GM18526 (cell line): ENCODE measurements around the gene IGFN1.

Experiments
- POLR2A ChIP-seq: IDR thresholded peaks from 3 replicates; pipeline ENCODE4 v1.6.1; 2011; ENCODE audit not compliant: insufficient read length; ENCODE audit errors: extremely low read depth

The IGFN1 gene

DNA sequence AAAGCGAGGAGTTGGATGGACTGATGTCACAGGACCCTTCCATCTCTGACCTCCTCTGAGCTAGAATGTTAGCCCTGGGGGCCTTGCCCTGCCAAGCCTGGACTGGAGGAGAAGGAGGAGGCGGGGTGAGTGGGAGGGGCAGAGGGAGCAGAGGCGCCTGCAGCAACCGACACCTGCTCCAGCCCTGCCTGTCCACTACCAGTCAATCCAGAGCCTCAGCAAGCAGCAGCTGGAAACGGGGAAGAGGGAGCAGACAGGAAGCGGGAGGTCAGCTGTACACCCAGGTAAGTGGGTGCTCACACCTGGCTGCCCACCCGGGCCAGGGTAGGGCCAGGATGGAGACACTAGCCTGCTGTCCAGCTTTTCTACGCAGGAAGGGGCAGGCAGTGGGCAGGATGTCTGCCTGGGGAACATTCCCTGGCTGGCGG lies at the start of gene IGFN1:
IGFN1 (plus strand) TSS at position 201 of the 428 bp plus-strand sequence. CDS start 2,470 bp downstream, outside the sequence.
- TF ChIP-seq POLR2A = no peak

DNA sequence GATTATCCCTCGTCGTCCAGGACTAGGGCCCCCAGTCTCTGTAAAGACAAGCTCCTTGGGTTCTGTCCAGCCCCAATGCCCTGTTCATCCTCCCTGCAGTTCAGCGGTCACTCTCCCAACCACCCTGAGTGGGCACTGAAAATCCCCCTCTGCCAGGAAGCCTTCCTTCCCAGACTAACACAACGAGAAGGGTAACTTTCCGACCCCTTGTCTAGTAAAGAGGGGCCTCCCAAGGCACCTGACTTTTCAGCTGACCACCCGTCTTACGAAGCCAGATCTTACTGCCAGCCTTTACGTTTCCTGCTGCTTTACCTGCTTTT lies 49.7 kb upstream of the IGFN1 start:
- TF ChIP-seq POLR2A = no peak

DNA sequence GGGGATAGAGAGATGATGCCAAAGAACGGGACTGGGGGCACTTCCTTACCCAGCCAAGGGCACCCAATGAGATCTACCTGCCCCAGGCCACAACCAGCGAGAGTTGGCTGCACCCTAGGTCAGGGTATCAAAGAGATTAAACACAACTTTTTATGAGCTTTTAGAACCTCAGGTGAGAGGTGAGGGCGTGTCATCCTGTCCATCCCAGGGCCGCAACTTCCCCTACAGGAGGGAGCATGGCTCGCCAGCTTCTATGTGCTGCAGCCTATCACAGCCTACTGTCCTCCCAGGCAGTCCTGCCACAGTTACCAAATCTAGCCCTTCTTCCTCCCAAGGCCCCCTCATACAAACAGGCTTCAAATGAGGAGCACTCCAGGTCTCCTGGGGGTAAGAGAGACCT lies 49.2 kb upstream of the IGFN1 start:
- no peak for TF ChIP-seq POLR2A

DNA sequence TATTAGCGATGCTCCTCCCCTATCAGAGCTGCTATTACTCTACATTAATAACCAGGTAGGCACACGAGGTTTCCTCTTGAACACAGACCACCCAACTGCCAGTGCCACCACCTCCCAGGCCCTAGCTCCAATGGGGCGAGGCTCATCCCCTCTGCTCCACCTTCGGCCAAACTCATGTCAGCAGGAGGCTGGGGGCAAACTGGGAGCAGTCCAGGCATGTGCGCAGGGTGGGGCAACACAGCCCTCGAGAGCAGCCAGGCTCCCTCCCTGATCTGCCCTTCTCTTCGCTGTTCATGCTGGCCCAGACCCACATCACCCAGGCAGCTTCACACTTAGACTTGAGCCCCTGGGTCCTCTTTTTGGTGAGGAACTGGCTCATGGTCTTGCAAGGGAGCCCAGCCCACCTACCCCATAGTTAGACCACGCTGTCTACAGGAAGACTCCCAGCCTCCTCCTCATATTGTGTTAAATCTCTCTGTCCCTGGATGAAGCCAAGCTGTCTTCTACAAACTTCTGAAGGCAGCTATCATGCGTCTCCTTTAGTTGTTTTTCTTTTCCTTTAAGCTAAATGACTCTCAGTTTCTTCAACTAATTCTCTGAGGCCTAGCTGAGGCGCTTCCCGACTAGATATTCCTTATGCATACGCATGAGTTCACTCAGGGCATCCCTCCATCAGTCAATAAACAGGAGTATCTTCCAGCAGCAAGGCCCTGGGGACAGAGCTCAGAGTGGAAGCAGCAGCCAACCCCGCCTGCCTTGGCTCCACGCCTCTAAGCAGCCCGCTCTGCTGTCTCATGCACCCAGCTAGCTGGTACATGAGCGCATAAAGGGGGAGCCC lies 48.4 kb upstream of the IGFN1 start:
- TF ChIP-seq POLR2A = no peak

DNA sequence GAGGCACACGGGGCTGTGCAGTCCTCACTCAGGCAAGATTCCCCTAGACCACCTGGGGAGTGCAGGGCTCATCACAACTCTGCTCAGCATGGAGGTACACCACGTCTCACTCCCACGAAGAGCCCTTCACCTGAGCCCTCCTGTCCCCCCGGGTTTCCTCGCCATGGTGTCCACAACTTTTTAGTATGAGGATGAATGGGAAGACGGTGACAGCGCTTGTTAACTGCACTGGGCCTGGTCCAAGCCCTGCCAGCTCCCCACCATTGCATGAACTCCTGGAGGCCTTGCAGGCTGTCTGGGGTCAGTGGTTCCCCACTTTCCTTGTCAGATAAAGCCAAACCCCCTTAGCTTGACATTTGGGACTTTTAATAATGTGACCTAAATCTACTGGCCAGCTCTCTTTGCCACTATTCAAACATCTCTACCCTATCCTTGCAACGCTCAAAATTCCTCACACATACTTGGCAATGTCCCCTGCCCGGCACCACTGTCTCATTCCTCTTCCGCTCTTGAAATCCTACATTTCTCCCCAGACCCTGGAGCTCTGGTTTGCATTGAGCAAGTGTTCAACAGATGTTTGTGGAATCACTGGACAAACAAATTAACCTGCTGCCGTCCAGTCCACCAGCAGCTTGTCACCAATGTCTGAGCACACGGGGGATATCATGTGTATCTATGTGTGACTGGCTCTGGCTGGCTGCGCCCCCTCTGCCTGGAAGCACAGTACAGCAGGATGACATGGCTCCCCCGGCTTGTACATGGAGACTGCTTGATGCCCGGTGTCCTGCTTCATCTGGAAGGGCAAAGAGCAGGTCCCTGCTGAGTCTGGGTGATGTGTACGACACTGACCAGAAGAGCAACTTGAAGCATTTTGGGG lies 47.5 kb upstream of the IGFN1 start:
- no peak for TF ChIP-seq POLR2A

DNA sequence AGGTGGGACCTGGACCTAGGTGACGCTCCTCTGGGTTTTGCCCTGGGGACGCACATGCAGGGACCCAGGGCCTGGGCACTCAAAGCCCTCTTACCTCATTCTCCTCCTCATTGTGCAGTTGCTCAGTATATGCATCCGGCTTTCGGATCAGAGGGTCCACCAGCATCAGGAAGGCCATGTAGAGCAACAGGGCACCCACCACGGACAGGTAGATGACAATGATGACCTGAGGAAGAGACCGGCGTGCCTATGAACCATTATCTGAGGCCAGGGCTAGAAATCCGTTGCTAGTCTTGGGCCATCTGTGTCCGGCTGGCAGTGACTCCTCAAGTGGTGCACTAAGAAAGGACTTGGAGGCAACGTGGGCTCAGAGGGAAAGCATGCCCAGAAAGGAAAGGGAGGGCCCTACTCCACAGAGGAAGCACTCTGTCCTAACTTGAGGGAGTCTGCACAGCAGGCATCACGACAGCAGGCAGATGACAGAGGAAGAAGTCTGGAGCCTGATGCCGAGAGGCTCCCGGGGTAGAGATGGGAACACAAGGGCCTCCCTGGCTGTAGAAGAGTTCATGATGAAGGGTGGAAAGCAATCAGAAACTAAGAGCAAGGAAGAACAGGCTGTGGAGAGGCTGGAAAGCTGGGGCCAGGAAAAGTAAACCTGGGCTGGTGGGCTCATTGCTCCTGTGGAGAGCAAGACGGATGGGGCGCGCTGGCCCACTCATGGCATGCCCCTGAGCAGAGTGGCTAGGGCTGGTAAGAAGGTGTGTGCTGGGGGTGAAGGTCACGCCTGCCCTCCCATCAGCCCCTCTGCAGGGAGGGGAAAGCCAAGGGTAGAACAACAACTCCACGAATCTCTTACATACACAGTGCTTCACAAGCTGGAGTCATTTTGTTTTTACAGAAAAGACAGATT lies 46.6 kb upstream of the IGFN1 start:
- no peak for TF ChIP-seq POLR2A

DNA sequence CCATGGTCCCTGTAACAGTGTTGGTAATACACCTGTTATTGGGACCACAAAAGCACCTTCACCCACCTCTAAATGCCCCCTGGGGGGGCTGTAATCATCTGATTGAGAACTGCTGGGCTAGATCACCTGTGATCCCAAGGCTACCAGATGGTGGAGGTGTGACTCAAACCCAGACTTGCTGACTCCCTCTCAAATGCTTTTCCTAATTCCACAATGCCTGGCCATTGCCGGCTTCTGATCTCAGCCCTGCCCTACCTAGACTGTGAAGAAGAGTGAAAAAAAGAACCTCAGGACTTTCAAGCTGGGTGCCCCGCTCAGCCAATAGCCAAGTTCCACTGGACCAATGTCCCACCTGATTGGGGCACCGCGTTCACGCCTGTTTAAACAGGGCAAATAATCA lies 45.9 kb upstream of the IGFN1 start:
- no peak for TF ChIP-seq POLR2A

DNA sequence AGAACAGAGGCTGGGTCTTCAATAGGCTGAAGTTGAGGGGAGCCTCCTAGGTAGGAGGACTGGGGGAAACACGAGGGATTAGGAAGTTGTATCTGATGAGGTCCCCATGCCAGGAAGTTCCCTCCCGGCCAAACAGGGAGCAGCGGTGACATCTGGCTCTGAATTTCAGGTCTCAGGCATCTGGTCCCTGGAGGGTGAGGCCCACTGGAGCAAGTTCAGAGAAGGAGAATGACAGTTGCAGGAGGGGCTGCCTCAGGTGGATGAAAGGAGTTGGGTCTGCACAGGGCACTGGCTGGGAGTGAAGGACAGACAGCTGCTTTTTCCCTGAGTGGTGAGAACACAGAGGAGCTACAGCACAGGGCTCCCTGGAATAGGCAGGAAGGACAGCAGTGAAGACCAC lies 45.5 kb upstream of the IGFN1 start:
- no peak for TF ChIP-seq POLR2A

DNA sequence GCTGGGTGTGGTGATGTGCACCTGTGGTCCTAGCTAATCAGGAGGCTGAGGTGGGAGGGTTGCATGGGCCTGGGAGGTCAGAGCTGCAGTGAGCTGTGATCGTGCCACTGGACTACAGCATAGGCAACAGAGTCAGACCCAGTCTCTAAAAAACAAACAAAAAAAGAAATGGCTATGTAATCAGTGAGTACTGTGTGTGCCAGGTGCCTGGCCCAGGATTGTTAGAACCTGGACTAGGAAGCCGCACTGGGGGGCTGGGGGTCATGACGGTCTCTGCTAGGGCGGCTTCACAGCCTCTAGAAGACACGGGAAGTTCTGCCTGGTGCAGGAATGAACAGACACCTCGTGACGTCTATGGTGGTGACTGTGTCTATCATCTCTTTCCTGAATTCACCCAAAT lies 44.8 kb upstream of the IGFN1 start:
- TF ChIP-seq POLR2A = no peak

DNA sequence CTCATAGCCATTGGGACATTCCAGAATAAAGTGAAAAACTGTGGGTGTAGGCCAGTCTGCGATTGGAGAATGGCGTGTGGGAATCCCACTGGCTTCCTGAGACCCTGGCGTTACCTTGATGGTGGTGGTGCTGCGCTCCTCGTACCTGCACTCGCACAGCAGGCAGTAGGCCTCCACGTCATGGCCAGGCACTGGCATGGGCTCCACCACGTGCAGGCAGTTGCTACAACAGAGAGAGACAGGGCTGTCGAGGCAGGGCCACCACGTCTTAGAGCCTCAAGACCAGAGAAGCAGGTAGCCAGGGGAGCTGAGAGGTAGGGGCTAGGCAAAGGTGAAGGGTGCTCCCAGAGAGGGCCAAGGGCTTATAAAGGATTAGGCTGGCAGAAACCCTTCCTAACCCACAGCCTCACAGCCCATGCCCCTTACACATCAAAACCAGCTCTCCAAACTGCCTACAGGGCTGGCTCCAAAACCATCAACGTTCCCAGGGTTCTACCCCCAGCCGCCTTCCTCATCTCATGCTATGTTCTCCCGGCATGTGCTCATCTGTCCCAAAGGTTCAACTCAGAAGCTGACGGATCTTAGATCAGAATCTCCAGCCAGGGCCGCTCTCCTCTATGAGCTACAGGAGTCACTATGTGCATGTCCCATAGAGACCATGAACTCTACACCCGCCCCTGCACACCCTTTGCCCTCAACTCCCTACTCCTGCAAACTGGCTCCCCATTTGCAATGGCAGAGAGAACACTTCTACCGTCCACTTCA lies 43.8 kb upstream of the IGFN1 start:
- TF ChIP-seq POLR2A = no peak

DNA sequence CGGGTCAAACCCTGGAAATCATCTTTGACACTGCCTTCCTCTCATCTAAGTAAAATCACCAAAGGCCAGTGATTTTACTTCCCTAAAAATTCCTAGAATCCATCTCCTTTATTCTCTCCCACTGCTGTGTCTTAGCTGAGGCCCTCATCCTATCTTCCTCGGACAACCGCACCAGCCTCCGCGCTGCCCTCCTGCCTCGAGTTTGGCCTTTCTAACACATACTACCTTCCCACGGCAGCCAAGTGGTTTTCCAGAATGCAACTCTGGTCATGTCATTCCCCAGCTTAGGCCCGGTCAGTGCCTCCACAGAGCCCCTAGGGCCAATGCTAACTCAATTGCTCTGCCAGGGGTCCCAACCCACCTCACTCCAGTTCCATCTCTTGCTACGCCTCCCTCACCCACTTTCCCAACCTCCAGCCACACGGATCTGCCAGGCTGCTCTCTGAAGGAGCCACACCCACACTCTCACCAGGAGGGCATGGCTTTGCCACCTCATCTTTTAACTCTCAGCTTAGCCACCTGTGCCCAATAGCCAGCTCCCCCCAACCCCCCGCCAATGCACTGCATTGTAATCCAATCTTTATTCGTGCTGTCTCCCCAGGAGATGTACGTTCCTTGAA lies 43.1 kb upstream of the IGFN1 start:
- TF ChIP-seq POLR2A = no peak

DNA sequence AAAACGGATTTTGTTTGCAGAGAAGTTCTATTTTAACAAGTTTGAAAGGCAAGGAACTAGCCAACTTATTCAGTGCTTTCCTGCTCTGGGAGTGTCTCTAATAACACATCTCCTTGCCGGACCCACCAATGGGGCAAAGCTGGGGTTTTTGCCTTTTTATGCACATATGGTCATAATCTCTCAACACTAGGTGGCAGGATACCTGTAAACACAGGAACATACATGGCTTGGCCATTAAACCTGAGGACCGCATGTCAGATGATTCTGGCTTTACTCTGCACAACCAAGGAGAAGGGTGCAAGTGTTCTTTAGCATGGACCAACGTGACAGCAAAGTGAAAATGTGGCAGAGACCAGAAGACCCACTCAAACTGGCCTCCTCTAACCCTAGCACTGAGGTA lies 41.2 kb upstream of the IGFN1 start:
- TF ChIP-seq POLR2A = no peak

DNA sequence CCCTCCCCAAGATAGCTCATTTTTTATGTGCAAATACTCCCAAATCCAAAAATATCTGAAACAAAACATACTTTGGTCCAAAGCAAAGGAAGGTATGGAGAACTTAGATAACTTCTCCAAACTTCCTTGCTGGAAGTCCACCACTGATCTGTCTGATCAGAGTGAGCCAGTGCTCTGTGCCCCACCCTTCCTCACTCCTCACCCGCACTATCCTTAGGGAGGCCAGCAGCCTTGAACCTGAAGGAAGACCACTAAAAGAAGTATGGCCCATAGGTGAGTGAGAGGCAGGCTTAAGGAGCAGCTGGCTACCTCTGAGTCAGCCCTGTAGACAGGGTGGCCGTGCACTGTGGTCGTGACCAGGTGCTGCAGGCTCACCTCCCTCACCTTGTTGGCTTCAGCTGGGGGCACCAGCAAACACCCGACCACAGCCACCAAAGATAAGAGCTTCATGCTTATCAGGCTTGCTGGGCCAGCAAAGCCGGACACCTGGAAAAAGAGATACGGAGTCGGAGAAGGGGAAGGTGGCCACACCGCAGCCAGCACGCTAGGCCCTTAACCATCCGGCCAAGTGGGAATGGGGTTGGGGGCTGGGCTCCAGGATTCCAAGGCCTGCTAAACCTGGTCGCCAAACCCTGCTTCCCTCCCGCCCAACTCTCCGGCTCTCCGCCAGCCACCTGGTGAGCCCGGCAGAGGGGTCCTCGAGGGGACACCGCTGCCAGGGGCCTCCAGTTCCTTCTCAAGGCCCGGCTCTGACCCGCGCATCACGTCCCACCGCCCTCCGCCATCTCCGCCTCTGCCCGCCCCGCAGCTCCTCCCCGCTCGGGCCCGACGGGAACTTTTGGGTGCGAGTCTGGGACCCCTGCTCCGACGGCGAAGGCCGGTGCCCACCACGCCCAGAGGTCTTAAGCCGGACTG lies 36.9 kb upstream of the IGFN1 start:
- no peak for TF ChIP-seq POLR2A
